AG04449 (cell line): ENCODE data around the gene CENPT.

Experiments used
- CTCF ChIA-PET: fragments of 350-600 bp; formaldehyde crosslinking; extraction: SDS; loops from one replicate; lab custom pipeline; 2021; ENCODE audit warnings: antibody characterized with exemption; lab: Yijun Ruan, JAX
- POLR2A ChIA-PET: fragments of 400-600, 350-600 bp; formaldehyde crosslinking; extraction: SDS; loops from one replicate; lab custom pipeline; 2020; ENCODE audit warnings: antibody characterized with exemption, inconsistent platforms; lab: Yijun Ruan, JAX
- DNase-seq: peaks from one replicate; pipeline ENCODE4 v3.0.0-alpha.2; 2010; ENCODE audit warnings: low read depth, low spot score
- H3K4me3 ChIP-seq: 2 replicates; pipeline ENCODE4 v1.5.1; 2011; ENCODE audit warnings: low read depth, mild to moderate bottlenecking, control low read depth, low read length
- TF ChIP-seq, protein P1 (sequence below): IDR thresholded peaks from one replicate; pipeline ENCODE4 v1.5.1; 2011; ENCODE audit warnings: mild to moderate bottlenecking, moderate library complexity, low read length, control low read depth, inconsistent platforms; ENCODE audit not compliant: insufficient read depth; ENCODE audit errors: missing control alignments

CENPT gene

DNA sequence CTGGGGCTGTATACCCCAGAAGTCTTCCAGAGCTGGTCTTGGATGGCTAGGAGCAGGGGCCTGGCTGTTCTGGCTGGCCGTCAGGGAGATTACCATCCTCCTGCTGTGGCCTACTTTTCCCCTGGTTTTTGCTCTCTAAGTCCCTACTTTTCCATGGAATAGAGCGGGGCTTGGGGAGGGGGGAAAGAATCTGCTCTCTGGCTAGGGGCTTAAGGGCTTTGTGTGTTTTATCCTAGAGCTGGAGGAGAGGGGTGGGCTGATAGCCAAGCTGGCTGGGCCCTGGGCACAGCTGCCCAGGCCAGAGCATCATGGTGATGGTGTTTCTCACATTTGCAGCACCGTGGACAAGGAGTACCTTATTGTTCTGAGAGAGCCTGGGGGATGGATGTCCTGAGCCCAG is 40.8 kb upstream of the CENPT start:
- H3K4me3 ChIP-seq = no peak overlapping the region
- ChIA-PET CTCF (interaction anchor here (1.4 to 11.9 kb wide), 3 partner anchors 26 to 73 kb away, joined by 3 to 196 read pairs (median 45); partner anchors contain the start of genes CTRL and PSMB10), POLR2A (no interaction called here)
- TF ChIP-seq, protein P1, sequence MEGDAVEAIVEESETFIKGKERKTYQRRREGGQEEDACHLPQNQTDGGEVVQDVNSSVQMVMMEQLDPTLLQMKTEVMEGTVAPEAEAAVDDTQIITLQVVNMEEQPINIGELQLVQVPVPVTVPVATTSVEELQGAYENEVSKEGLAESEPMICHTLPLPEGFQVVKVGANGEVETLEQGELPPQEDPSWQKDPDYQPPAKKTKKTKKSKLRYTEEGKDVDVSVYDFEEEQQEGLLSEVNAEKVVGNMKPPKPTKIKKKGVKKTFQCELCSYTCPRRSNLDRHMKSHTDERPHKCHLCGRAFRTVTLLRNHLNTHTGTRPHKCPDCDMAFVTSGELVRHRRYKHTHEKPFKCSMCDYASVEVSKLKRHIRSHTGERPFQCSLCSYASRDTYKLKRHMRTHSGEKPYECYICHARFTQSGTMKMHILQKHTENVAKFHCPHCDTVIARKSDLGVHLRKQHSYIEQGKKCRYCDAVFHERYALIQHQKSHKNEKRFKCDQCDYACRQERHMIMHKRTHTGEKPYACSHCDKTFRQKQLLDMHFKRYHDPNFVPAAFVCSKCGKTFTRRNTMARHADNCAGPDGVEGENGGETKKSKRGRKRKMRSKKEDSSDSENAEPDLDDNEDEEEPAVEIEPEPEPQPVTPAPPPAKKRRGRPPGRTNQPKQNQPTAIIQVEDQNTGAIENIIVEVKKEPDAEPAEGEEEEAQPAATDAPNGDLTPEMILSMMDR = no peak
- no peak for DNase-seq

GRCh38 chr16:67886387-67886786 is 38.9 kb upstream of the CENPT start:
- ChIA-PET POLR2A (interaction anchor here (1.0 kb wide), 1 partner anchor 49 kb away, joined by 3 read pairs; no protein-coding TSS in a partner anchor), CTCF (interaction anchor here (1.0 to 11.9 kb wide), 7 partner anchors 13 to 214 kb away, joined by 3 to 196 read pairs (median 4); partner anchors contain the start of genes CTRL, EDC4 and PSMB10)

DNA sequence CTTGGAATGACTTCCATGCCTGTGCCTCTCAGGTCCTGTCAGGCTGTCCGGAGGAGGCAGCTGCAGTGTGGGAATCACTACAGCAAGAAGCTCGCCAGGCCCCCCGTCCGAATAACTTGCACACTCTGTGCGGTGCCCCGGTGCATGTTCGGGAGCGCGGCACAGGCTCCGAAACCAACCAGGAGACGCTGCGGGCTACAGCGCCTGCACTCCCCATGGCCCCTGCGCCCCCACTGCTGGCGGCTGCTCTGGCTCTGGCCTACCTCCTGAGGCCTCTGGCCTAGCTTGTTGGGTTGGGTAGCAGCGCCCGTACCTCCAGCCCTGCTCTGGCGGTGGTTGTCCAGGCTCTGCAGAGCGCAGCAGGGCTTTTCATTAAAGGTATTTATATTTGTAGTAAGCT is 38.5 kb upstream of the CENPT start:
- no peak for DNase-seq
- ChIA-PET CTCF (interaction anchor here (1.0 to 11.9 kb wide), 7 partner anchors 13 to 213 kb away, joined by 3 to 196 read pairs (median 4); partner anchors contain the start of genes CTRL, EDC4 and PSMB10), POLR2A (interaction anchor here (1.0 kb wide), 1 partner anchor 49 kb away, joined by 3 read pairs; no protein-coding TSS in a partner anchor)
- H3K4me3 ChIP-seq = no peak overlapping the region
- TF ChIP-seq, protein P1 = no peak

More at GRCh38 chr16:67886387-67886786, 38.9 kb upstream of the CENPT start:
- no peak for DNase-seq
- TF ChIP-seq, protein P1 = no peak
- H3K4me3 ChIP-seq = no peak overlapping the region

GRCh38 chr16:67885545-67885944 is 38.1 kb upstream of the CENPT start:
- ChIA-PET POLR2A (interaction anchor here (1.0 kb wide), 1 partner anchor 50 kb away, joined by 3 read pairs; no protein-coding TSS in a partner anchor), CTCF (interaction anchor here (1.0 to 11.9 kb wide), 7 partner anchors 12 to 213 kb away, joined by 3 to 196 read pairs (median 28); partner anchors contain the start of genes CTRL, EDC4 and PSMB10)
- TF ChIP-seq, protein P1 = no peak
- H3K4me3 ChIP-seq = no peak overlapping the region
- DNase-seq = no peak

DNA sequence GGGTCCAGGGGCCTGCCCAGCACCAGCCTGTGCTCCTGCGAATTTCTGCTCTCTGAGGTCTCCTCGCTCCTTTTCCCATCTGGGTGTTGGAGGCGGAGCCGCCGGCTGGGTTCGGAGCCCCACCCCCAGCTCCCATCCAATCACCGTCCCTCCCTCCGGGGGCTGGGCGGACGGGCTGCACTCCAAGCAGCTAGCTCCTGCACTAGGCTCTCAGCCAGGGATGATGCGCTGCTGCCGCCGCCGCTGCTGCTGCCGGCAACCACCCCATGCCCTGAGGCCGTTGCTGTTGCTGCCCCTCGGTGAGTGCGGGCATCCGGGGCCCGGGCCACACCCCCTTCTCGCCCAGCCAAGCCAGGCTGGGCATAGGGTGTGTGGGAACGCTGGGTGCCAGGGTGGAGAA is 37.2 kb upstream of the CENPT start, which contains the start of gene NRN1L:
Gene NRN1L (plus strand): TSS at position 202 of the 400 bp plus-strand sequence. CDS start 19 bp downstream, at position 221.
- ChIA-PET CTCF (interaction anchor here (0.7 to 11.9 kb wide), 31 partner anchors 8 to 372 kb away, joined by 3 to 196 read pairs (median 10); partner anchors contain the start of genes CTRL, EDC4, PSKH1 and PSMB10), POLR2A (interaction anchor here (0.6 to 1.1 kb wide), 3 partner anchors 8 to 57 kb away, joined by 3 to 5 read pairs (median 3); partner anchors contain the start of gene PSKH1)
- no peak within 1 kb of the TSS for H3K4me3 ChIP-seq
- peak; percentile 37 for DNase-seq
- TF ChIP-seq, protein P1 = no peak

GRCh38 chr16:67883872-67884261 is 36.4 kb upstream of the CENPT start:
- ChIA-PET POLR2A (interaction anchor here (1.1 kb wide), 1 partner anchor 9 kb away, joined by 3 read pairs; the partner anchor contains the start of gene PSKH1), CTCF (interaction anchor here (0.6 to 11.9 kb wide), 45 partner anchors 8 to 363 kb away, joined by 3 to 196 read pairs (median 6); partner anchors contain the start of genes CENPT, CTRL, EDC4 and PSKH1)
- no peak for DNase-seq
- TF ChIP-seq, protein P1 = peak; percentile 88
- no peak overlapping the region for H3K4me3 ChIP-seq
